HS-27A (cell line): ENCODE measurements around the gene SPDL1.

Experiments
- DNase-seq: peaks from one replicate; pipeline ENCODE4 v3.0.0-alpha.2; 2012; ENCODE audit warnings: low read depth, missing footprints

Gene SPDL1

GRCh38 chr5:169632946-169633345, 49.4 kb downstream of the SPDL1 start:
- DNase-seq: no peak

- no peak for DNase-seq
Observed at GRCh38 chr5:169634606-169635005, 51.0 kb downstream of the SPDL1 start.

DNA sequence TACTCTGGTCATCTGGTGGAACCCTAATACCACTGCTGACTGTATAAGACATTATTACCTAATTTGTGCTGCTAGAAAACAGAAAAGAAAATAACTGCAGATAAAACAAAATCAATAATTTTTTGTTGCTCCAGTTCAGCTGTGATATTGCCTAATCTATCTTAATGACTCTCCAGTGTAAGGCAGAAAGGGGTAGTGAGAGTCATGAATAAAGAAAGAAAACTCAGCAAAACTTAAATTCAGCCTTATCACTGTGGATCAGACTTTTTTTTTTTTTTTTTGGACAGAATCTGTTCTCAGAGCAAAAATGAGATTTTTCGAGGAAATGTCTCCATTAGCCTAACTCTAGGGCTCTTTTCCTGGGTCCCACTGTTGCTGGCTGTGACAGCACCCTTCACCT, 52.4 kb downstream of the SPDL1 start:
- DNase-seq: no peak

DNA sequence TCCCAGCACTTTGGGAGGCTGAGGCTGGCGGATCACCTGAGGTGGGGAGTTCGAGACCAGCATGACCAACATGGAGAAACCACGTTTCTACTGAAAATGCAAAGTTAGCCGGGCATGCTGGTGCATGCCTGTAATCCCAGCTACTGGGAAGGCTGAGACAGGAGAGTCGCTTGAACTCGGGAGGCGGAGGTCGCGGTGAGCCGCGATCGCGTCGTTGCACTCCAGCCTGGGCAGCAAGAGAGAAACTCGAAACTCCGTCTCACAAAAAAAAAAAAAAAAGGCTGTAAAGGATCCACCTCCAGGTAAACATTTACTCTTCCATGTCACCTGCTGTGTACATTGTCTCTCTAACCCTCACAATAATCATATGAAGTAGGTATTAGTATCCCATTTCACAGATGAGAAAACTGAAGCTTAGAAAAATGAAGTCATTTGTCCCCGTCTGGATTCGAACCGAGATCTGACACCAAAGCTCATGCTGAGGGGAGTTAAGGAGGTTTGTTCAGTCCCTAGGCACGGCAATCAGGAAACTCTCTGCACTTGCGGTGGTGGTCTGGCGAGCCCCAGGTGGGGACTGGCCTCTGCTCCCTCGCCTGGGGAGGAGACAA, 53.0 kb downstream of the SPDL1 start:
- DNase-seq: no peak

DNA sequence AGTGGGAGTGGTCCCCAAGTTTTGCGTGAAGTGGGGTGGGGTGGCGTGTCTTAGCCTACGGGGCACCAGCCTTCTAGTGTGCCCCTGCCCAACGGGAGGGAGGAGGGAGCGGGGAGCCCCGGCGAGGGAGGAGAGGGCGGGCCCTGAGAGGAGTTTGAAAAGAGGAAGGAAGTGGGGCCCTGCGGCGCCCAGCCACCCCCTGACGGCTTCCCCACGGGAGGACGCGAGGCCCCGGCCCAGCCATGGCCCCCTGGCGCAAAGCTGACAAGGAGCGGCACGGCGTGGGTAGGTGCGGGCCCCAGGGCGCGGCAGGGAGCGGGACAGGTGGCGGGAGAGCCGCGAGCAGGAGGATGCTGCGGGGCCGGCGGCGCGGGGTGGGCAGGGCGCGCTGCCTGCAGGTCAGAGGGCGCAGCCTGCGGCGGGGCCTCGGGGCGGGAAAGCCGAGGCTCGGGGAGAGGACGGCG, 53.5 kb downstream of the SPDL1 start, which contains the start of gene DOCK2:
TSS of gene DOCK2 (plus strand) at position 191 of the 464 bp plus-strand sequence. CDS start at position 243, 52 bp downstream.
- DNase-seq: no peak

- no peak for DNase-seq
Observed at GRCh38 chr5:169637549-169638121, 54.1 kb downstream of the SPDL1 start.

- no peak for DNase-seq
Observed at GRCh38 chr5:169641253-169641652, 57.7 kb downstream of the SPDL1 start.

- DNase-seq: no peak
Observed at GRCh38 chr5:169646856-169647255, 63.3 kb downstream of the SPDL1 start.

DNA sequence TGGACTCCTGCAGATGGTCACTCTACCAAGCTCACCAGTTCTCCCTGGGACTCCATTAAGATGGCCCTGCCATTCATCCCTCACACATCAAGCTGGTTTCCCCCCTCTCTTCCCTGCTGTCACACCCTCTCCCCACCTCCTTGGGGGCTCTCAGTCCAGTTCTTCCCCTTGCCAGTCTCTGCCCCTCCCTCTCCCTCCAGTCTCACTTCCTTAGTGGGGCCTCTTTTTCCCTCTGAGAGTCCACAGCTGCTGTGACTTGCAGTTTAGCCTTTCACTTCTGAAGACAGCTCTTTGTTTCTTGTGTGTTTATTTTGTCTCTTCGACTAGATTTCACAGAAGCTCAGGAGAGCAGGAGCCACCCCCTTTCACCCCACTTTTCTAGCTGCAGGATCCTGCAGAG, 64.0 kb downstream of the SPDL1 start:
- no peak for DNase-seq

DNA sequence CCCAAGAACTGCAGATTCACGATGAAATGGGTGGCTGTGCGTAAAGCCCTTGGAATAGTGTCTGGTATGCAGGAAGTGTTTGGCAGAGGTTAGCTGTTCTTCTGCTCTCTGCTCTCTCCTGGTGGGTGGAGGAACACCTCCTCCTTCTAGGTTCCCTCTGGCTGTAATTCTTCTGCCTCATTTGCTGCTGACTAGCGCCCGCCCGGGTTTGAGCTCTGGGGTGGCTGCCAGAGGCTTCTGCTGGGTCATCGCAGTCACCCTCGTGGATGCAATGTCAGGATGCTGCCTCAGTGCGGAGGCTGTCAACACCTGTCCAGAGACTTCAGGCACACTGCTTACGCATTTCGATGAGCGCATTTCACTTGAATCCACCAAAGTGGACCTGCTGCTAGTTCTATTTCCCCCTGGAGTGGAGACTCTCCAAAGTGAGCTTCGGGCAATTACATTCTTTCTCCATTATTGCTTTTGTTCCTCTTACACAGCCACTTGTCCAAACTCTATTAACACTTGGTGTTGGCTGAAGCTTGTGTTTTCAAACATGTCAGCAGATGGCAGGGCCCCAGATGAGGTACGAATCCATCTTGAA, 65.2 kb downstream of the SPDL1 start:
- DNase-seq: no peak

- DNase-seq: no peak
Observed at GRCh38 chr5:169649486-169649885, 65.9 kb downstream of the SPDL1 start.

GRCh38 chr5:169650701-169651331, 67.2 kb downstream of the SPDL1 start:
- DNase-seq: no peak

DNA sequence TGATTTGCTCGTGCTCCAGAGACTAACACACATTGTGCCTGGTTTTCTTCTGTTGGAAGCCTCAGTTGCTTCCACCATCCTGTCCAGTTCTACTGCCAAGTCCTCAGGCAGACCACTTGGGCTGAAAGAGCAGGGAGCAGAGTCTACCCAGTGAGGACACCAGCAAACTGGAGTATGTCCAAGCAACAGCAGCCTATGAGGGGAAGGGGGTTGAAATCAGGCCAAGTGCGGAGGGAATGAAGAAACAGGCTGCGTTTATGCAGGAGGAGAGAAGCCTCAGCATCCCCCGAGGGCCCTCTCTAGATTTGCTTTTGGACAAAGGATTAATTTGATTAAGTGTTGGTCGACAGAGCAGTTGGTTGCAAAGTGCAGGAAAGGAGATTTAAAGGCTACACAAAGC, 68.0 kb downstream of the SPDL1 start:
- DNase-seq: no peak

GRCh38 chr5:169652057-169652456, 68.5 kb downstream of the SPDL1 start:
- DNase-seq: no peak

- no peak for DNase-seq
Observed at GRCh38 chr5:169653091-169653490, 69.5 kb downstream of the SPDL1 start.
